Skeletal muscle tissue (tissue), 4 donors: ENCODE results near the gene TNS3. TPM values are rescaled to one million over a fixed set of nuclear protein-coding genes. Genes with fewer than 3 reads are reported as not detected.

Source experiments
- H3K27ac ChIP-seq: one replicate; pipeline ENCODE4 v1.7.0; 2013; ENCODE audit warnings: mild to moderate bottlenecking, low read depth, low read length, inconsistent platforms
- H3K27me3 ChIP-seq, 3 donors: one replicate each; pipeline ENCODE4 v1.7.0; 2013; ENCODE audit warnings: low read length in 3 of 3; ENCODE audit not compliant: control insufficient read depth in 3 of 3, insufficient read depth in 3 of 3
- H3K36me3 ChIP-seq, 3 donors: one replicate each; pipeline ENCODE4 v1.7.0; 2013; ENCODE audit warnings: low read length in 3 of 3; ENCODE audit not compliant: control insufficient read depth in 3 of 3, insufficient read depth in 3 of 3
- H3K4me1 ChIP-seq, 3 donors: one replicate each; pipeline ENCODE4 v1.7.0; 2013; ENCODE audit warnings: low read length in 3 of 3, mild to moderate bottlenecking in 3 of 3; ENCODE audit not compliant: control insufficient read depth in 3 of 3, insufficient read depth in 3 of 3
- H3K4me3 ChIP-seq, 3 donors: one replicate each; pipeline ENCODE4 v1.7.0; 2013; ENCODE audit warnings: low read length in 3 of 3
- H3K9ac ChIP-seq, 3 donors: one replicate each; pipeline ENCODE4 v1.7.0; 2013; ENCODE audit warnings: low read length in 3 of 3, mild to moderate bottlenecking in 3 of 3, moderate library complexity in 2 of 3, low read depth in 1 of 3
- H3K9me3 ChIP-seq, 3 donors: one replicate each; pipeline ENCODE4 v1.7.0; 2013; ENCODE audit warnings: low read length in 3 of 3; ENCODE audit not compliant: control insufficient read depth in 3 of 3
- total RNA-seq: library from RNA; depleted of rRNA; stranded (reverse); fragments of >200 nt; gene quantifications from one replicate; pipeline ENCODE4 v1.2.3, GENCODE V29; 2014
- donor health status: Osteomylitis.

The TNS3 gene
- total RNA-seq, 1 donor from 2014 or later = 33.4 TPM

DNA sequence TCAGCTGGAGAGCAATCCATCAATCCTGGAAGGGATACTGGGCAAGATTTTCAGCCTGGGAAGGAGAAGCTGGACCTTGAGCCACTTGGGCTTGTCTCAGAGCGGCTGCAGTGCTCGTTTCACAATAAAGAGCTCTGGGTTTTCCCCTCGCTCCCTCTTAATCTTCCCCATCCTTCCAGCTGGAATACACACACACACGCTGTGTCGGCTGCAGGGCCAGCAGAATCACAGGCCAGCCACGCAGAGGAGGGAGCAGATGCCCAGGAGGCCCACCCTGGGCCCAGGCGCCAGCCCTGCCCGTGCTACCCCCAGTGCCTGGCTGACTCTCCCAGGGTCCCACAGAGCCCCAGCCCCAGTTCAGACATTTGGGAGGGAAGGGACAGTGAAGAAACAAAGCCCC, 255.1 kb downstream of the TNS3 start:
- no peaks in the 10 kb centered on the region for H3K9me3 ChIP-seq

DNA sequence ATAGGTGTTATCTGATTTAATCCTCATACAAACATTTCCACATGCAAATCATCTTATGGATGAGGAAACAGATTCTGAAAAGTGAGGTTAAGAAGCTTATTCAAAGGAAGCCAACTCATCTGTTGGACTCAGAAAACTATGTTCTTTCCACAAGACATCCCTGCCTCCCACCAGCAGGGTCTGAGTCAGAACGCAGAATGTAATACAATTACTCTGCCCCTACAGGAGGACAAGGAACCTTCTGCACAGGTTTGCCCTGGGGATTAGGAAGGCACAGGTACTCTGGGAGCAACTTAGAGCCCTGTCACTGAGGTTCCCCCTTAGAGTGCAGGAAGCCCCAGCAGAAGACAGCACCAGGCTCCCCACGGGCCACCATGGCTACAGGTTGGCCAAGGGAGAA, 255.7 kb downstream of the TNS3 start:
- H3K27me3 ChIP-seq = no peaks in the 10 kb centered on the region
- no peak overlapping the region for H3K9ac ChIP-seq
- no peak overlapping the region for H3K4me3 ChIP-seq
- H3K4me1 ChIP-seq = peaks cover 30 to 61% (median 60%) of the 10 kb centered on the region in 3 donors
- peaks cover 0 to 6% (median 0%) of the 10 kb centered on the region in 3 donors for H3K36me3 ChIP-seq
- no peaks in the 10 kb centered on the region for H3K9me3 ChIP-seq
- H3K27ac ChIP-seq = no peak overlapping the region

More for the DNA sequence above, 255.1 kb downstream of the TNS3 start:
- H3K27ac ChIP-seq = peak overlapping the region; percentile 77
- H3K36me3 ChIP-seq = peaks cover 0 to 6% (median 0%) of the 10 kb centered on the region in 3 donors
- peak overlapping the region; percentile 18 to 56 (median 29) for H3K4me3 ChIP-seq
- peaks cover 30 to 67% (median 66%) of the 10 kb centered on the region in 3 donors for H3K4me1 ChIP-seq
- H3K9ac ChIP-seq = peak overlapping the region in 1 of 3 donors; percentile 4
- no peaks in the 10 kb centered on the region for H3K27me3 ChIP-seq

DNA sequence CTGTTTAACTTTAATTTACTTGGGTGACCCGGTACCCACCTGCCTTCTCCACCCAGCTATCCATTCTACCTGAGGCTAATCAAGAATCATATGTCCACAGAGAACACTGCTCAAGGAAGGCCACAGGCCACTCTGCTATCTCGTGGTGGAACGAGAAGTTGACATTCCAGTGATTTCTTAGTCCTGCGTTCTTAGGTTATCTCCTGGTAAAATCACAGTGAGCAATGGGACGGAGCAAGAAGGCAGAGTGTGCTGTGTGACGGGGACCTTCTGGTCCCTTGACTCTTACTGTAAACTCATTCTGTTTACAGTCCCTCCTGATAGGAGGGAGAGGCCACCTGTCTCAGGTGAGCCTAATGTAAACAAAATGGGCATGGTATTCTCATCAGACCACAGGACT, 256.6 kb downstream of the TNS3 start:
- Histone ChIP-seq H3K27me3 (no peaks in the 10 kb centered on the region), H3K27ac (no peak overlapping the region), H3K36me3 (peaks cover 0 to 4% (median 1%) of the 10 kb centered on the region in 3 donors), H3K4me3 (no peak overlapping the region), H3K9me3 (no peaks in the 10 kb centered on the region), H3K9ac (no peak overlapping the region), H3K4me1 (peaks cover 30 to 54% (median 52%) of the 10 kb centered on the region in 3 donors)

GRCh38 chr7:47323904-47324303, 258.0 kb downstream of the TNS3 start:
- Histone ChIP-seq H3K9ac (no peak overlapping the region), H3K27me3 (no peaks in the 10 kb centered on the region), H3K27ac (no peak overlapping the region), H3K4me3 (no peak overlapping the region), H3K9me3 (no peaks in the 10 kb centered on the region), H3K36me3 (peaks cover 0 to 5% (median 0%) of the 10 kb centered on the region in 3 donors), H3K4me1 (peaks cover 24 to 50% (median 42%) of the 10 kb centered on the region in 3 donors)

DNA sequence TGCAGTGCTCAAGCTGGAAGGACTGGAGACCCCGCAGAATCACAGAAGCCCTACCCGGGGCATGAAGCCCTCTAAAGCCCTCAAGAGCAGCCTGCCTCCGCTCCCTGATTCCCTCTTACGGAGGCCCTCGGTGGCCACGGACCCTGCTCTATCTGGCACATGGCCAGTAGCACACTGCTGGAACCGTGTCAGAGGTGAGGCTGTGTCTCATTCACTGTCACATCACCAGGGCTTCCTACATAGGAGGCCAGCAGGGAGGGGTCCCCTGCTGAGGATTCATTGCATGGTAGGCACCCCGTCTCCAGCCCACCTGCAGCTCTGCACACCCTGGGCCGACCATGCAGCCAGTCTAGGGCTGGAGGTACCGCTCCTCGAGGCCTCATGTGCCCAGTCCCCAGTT, 259.2 kb downstream of the TNS3 start:
- H3K27me3 ChIP-seq = no peaks in the 10 kb centered on the region
- H3K4me3 ChIP-seq = no peak overlapping the region
- peaks cover 0 to 5% (median 0%) of the 10 kb centered on the region in 3 donors for H3K36me3 ChIP-seq
- H3K27ac ChIP-seq = no peak overlapping the region
- H3K4me1 ChIP-seq = peaks cover 12 to 43% (median 39%) of the 10 kb centered on the region in 3 donors
- H3K9ac ChIP-seq = no peak overlapping the region
- H3K9me3 ChIP-seq = peaks cover 0 to 2% (median 0%) of the 10 kb centered on the region in 3 donors

DNA sequence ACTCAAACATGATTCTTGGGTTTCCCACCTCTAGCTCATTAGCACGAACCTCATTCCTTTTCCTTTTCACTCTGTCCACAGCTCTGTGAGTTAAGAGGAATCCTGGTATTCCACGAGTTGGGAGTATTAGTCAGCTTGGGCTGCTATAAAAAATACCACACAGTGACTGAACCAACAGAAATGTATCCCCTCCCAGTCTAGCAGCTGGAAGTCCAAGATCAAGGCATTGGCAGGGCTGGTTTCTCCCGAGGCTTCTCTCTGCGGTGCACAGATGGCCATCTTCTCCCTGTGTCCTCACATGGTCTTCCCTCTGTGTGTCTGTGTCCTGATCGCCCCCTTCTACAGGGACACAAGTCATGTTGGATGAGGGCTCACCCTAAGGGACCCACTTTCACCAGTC, 261.6 kb downstream of the TNS3 start:
- Histone ChIP-seq H3K4me1 (peaks cover 11 to 35% (median 30%) of the 10 kb centered on the region in 3 donors), H3K27ac (no peak overlapping the region), H3K9ac (no peak overlapping the region), H3K36me3 (peaks cover 0 to 5% (median 0%) of the 10 kb centered on the region in 3 donors), H3K4me3 (no peak overlapping the region), H3K27me3 (no peaks in the 10 kb centered on the region), H3K9me3 (peaks cover 0 to 2% (median 0%) of the 10 kb centered on the region in 3 donors)

DNA sequence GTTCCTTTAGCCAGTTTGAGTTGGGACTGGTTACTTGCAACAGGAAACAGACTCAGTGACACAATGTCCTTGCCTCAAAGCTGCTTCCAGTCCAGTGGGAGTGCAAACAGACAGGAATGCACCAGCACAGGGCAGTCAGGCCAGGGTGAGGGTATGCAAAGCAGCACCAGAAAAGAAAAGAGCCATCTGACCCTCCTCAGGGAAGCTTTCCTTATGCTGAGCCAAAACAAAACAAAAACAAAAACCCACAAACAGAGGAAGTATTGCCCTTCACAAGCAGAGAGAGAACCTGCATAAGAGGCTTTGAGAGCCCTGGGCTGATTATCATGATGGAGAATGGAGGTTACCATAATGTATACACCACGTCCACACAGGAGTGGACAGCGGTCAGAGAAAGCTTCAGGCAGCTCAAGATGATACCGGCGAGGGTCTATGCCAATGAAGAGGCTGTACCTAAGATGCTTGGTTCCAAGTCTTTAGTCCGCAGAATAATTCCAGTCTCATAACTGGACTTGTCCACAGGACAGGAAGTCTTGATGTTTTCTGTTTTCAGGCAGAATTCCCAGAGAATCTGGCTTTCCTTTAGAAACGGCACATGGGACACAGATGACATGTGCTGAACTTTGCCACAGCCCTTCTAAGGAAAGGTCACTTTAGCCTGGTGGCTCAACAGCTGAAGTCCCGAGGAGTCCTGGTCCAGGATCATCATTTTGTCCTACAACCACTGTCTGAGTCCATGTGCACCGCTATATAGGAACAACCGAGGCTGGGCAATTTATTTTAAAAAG, 263.3 kb downstream of the TNS3 start:
- Histone ChIP-seq H3K27me3 (no peaks in the 10 kb centered on the region), H3K9ac (no peak overlapping the region), H3K4me3 (no peak overlapping the region), H3K4me1 (peaks cover 25 to 42% (median 40%) of the 10 kb centered on the region in 3 donors), H3K27ac (peak overlapping the region; percentile 51), H3K9me3 (peaks cover 0 to 2% (median 0%) of the 10 kb centered on the region in 3 donors), H3K36me3 (peaks cover 0 to 5% (median 0%) of the 10 kb centered on the region in 3 donors)

- Histone ChIP-seq H3K9ac (no peak overlapping the region), H3K27ac (peak overlapping the region; percentile 51), H3K9me3 (peaks cover 0 to 2% (median 0%) of the 10 kb centered on the region in 3 donors), H3K4me3 (no peak overlapping the region), H3K27me3 (no peaks in the 10 kb centered on the region), H3K4me1 (peaks cover 25 to 41% (median 38%) of the 10 kb centered on the region in 3 donors), H3K36me3 (peaks cover 3 to 5% (median 3%) of the 10 kb centered on the region in 3 donors)
Observed at GRCh38 chr7:47317487-47317886, 264.4 kb downstream of the TNS3 start.

DNA sequence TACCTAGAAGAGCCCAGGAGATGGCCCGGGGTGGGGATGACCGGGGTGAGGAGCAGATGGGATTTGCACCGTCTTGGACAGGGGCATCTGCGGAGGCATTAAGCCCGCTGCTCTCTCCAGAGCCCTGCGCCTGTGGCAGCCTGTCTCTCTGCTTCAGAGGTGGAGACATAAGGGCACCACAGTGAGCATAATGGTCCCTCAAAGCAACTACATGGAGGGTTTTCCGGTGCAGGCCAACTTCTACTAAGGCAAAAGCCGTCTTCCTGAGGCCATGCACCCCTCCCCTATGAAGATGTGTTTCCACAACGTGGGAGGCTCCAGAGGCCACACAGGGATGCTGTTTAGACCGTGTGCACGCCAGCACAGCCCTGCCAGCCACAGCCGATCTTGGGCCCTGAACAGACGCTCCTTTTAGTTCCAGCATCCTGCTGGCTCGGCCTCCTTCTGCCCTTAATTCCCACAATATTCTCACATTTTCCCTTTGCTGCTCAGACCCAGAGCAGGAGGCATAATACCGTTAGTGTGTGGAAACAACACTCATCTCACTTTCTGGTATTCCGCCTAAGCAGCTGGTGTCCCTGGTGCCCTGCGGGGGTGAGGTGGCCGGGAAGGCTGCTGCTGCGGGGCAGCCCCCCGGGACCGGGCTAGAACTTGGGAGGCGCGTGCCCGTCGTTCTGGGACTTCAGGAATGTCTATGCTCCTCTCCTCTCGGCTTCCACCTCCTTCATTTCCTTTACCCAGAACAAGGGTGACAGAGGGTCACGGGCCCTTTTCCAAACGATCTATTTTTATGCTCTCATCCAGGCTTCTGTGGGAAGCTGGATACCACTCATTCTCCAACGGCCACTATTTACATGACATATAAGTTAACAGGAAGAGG, 266.9 kb downstream of the TNS3 start:
- Histone ChIP-seq H3K4me1 (peaks cover 28 to 44% (median 40%) of the 10 kb centered on the region in 3 donors), H3K27ac (peak overlapping the region; percentile 84), H3K9me3 (peaks cover 0 to 2% (median 0%) of the 10 kb centered on the region in 3 donors), H3K9ac (peak overlapping the region; percentile 67 to 80 (median 69)), H3K27me3 (no peaks in the 10 kb centered on the region), H3K36me3 (peaks cover under 1 to 3% (median 3%) of the 10 kb centered on the region in 3 donors), H3K4me3 (peak overlapping the region; percentile 59 to 68 (median 65))
